PFSK-1 (cell line): Measurements from ENCODE around the gene ERCC1.

Experiments
- POLR2AphosphoS5 ChIP-seq: IDR thresholded peaks from 2 replicates; pipeline ENCODE4 v1.6.1; 2012; ENCODE audit warnings: low read depth, mild to moderate bottlenecking, control low read depth, low read length, moderate library complexity
- TF ChIP-seq, protein P1 (sequence below), 2 experiments: IDR thresholded peaks; 2 replicates each; pipeline versions ENCODE4 v1.6.1 to v1.8.0; 2011 to 2012; ENCODE audit warnings: low read depth in 2 of 2, low read length in 2 of 2, control low read depth in 1 of 2, inconsistent platforms in 1 of 2, mild to moderate bottlenecking in 1 of 2, moderate library complexity in 1 of 2; ENCODE audit not compliant: insufficient read depth in 1 of 2

DNA sequence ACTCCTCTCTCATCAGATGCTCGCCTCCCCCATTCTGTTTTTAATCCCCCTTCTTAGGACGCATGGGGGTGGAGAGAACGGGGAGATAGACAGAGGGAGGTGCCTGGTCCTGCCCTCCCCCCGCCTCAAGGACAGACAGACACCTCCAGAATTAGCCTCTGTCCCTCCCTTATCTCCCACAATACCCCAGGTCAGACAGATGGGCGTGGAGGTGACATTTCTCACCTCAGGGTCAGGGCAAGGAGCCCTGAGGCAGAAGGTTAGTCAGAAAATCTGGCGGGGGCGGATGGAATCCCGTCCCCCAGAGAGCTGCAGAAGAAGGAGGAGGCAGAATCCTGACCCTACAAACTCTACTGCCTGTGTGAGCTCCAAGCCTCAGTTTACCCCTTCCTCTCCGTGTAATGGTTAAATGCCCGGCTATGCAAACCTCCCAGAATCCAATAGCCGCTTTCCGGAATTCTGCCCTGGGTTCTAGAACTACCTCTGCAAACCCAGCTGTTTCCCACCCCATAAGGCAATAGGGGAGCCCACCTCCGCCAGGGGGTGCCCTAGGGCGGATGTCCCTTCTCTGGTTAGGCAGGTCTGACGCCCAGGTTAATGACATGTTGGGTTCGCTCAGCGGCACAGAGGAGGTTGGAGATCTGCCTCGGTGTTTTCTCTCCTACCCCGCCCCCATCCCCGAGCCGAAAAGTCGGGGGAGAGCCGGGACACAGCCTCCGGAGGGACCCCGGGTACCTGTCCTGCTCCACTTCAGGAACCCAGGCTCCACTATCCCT is 19.7 kb downstream of the ERCC1 start:
- TF ChIP-seq POLR2AphosphoS5 = no peak
- TF ChIP-seq, protein P1, sequence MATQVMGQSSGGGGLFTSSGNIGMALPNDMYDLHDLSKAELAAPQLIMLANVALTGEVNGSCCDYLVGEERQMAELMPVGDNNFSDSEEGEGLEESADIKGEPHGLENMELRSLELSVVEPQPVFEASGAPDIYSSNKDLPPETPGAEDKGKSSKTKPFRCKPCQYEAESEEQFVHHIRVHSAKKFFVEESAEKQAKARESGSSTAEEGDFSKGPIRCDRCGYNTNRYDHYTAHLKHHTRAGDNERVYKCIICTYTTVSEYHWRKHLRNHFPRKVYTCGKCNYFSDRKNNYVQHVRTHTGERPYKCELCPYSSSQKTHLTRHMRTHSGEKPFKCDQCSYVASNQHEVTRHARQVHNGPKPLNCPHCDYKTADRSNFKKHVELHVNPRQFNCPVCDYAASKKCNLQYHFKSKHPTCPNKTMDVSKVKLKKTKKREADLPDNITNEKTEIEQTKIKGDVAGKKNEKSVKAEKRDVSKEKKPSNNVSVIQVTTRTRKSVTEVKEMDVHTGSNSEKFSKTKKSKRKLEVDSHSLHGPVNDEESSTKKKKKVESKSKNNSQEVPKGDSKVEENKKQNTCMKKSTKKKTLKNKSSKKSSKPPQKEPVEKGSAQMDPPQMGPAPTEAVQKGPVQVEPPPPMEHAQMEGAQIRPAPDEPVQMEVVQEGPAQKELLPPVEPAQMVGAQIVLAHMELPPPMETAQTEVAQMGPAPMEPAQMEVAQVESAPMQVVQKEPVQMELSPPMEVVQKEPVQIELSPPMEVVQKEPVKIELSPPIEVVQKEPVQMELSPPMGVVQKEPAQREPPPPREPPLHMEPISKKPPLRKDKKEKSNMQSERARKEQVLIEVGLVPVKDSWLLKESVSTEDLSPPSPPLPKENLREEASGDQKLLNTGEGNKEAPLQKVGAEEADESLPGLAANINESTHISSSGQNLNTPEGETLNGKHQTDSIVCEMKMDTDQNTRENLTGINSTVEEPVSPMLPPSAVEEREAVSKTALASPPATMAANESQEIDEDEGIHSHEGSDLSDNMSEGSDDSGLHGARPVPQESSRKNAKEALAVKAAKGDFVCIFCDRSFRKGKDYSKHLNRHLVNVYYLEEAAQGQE (IDR thresholded peaks at IDR 0.05; ENCODE audit: insufficient read depth in 1 of 2, low read depth in 2 of 2, low read length in 2 of 2) = no peak
